ENCODE data around the gene EMSY. TPM values are rescaled to one million over a fixed set of nuclear protein-coding genes. Genes with fewer than 3 reads are reported as not detected.
"Not testable (repeated sequence)": the region's sequence is repeated elsewhere in the genome, so short reads cannot be mapped to it uniquely, and the experiment has no call there.

Gene EMSY
- total RNA-seq, 2 donors from 2014 or later: 24.3 to 39.4 TPM

DNA sequence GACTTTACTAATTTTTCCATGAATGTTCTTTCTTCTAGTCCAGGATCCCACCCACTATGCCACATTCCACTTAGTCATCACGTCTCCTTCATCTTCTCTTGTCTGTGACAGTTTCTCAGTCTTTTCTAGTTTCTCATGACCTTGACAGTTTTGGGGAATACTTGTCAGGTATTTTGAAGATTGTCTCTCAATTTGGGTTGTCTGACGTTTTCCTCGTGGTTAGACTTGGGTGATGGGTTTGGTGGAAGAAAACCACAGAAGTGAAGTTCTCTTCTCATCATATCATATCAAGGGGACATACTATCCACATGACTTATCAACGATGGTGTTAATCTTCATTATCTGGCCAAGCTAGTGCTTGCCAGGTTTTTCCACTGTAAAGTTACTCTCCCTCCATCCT, 123.3 kb downstream of the EMSY start:
- intact Hi-C loops (cut with DNase I): no loop called here
- WGBS: 72% methylated on average over 4 of the region's 4 CpGs
- DNase-seq (ENCODE audit: low spot score): no peak
- TF ChIP-seq, protein P1, sequence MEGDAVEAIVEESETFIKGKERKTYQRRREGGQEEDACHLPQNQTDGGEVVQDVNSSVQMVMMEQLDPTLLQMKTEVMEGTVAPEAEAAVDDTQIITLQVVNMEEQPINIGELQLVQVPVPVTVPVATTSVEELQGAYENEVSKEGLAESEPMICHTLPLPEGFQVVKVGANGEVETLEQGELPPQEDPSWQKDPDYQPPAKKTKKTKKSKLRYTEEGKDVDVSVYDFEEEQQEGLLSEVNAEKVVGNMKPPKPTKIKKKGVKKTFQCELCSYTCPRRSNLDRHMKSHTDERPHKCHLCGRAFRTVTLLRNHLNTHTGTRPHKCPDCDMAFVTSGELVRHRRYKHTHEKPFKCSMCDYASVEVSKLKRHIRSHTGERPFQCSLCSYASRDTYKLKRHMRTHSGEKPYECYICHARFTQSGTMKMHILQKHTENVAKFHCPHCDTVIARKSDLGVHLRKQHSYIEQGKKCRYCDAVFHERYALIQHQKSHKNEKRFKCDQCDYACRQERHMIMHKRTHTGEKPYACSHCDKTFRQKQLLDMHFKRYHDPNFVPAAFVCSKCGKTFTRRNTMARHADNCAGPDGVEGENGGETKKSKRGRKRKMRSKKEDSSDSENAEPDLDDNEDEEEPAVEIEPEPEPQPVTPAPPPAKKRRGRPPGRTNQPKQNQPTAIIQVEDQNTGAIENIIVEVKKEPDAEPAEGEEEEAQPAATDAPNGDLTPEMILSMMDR (IDR thresholded peaks at IDR 0.05): no peak
- TF ChIP-seq POLR2AphosphoS5 (IDR thresholded peaks at IDR 0.05) (no peak), POLR2A (IDR thresholded peaks at IDR 0.05) (no peak)
- no peaks in the 10 kb centered on the region for H3K9me3 ChIP-seq
- no peaks in the 10 kb centered on the region for H3K27me3 ChIP-seq (replicated peaks; ENCODE audit: insufficient read depth)
- no peak overlapping the region for H3K27ac ChIP-seq
- H3K4me3 ChIP-seq: no peak overlapping the region
- no peaks in the 10 kb centered on the region for H3K4me1 ChIP-seq (replicated peaks)
- no peaks in the 10 kb centered on the region for H3K36me3 ChIP-seq

DNA sequence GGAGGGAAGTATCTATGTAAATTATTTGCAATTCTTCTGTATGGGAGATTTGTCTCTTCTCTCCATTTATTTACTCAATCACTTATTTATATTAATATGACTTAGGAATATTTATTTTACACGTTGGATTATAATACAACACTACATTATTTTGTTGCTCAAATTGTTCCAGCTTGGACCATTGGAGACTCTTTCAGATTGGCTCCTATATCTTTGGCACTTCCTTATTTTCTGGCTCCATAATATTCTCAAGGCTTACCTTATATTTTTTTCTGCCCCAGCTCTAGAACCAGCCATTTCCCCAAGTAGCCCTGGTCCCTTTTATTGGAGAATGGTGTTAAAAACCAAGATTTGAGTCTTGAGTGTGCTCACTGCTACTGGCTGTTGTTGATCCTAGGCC, 123.8 kb downstream of the EMSY start:
- 54% methylated on average over 1 of the region's 1 CpG for WGBS

DNA sequence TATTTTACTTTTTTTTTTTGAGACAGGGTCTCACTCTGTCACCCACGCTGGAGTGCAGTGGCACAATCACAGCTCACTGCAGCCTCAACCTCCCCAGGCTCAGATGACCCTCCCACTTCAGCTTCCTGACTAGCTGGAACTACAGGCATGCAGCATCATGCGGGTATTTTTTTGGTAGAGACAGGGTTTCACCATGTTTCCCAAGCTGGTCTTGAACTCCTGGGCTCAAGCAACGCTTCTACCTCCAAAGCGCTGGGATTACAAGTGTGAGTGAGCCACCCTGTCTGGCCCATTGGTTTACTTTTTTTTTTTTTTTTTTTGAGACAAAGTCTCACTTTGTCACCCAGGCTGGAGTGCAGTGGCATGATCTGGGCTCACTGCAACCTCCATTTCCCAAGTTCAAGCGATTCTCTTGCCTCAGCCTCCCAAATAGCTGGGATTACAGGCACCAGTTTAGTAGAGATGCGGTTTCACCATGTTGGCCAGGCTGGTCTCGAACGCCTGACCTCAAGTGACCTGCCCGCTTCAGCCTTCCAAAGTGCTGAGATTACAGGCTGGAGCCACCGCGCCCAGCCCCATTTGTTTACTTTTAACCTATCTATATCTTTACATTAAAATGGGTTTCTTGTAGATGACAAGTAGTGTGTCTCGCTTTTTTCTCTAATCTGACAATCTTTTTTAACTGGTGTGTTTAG, 127.5 kb downstream of the EMSY start:
- DNase-seq (ENCODE audit: low spot score); H3K27me3 ChIP-seq (replicated peaks; ENCODE audit: insufficient read depth); intact Hi-C loops (cut with DNase I): not testable (repeated sequence)

More for the DNA sequence above, 123.8 kb downstream of the EMSY start:
- H3K4me1 ChIP-seq (replicated peaks): no peaks in the 10 kb centered on the region
- no peaks in the 10 kb centered on the region for H3K36me3 ChIP-seq
- H3K4me3 ChIP-seq: no peak overlapping the region
- no peak for DNase-seq (ENCODE audit: low spot score)
- no peaks in the 10 kb centered on the region for H3K9me3 ChIP-seq
- H3K27ac ChIP-seq: no peak overlapping the region
- H3K27me3 ChIP-seq (replicated peaks; ENCODE audit: insufficient read depth): no peaks in the 10 kb centered on the region
- TF ChIP-seq, protein P1 (IDR thresholded peaks at IDR 0.05): no peak
- TF ChIP-seq POLR2AphosphoS5 (IDR thresholded peaks at IDR 0.05) (no peak), POLR2A (IDR thresholded peaks at IDR 0.05) (no peak)
- intact Hi-C loops (cut with DNase I): no loop called here

DNA sequence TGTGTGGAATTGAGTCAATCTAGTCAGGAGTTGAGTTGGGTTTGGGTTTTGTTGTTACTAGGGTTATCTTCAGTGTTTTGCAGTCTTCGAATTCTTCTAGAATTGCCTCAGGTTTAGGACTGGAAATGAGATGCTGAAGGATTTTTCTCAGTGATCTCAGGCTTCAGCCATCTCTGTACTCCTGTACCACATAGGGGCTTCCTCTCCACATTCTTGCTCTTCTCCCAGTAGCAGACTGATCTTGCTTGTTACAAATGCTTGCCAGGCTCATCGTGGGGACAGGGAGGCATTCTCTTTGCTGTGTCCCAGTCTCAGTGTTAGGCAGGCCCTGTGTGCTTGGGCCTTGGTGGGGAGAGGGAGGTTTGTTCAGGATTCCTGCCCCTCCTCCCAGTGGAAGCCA, 129.6 kb downstream of the EMSY start:
- H3K36me3 ChIP-seq: no peaks in the 10 kb centered on the region
- no peak overlapping the region for H3K27ac ChIP-seq
- 87% methylated on average over 2 of the region's 2 CpGs for WGBS
- no peak for TF ChIP-seq POLR2AphosphoS5 (IDR thresholded peaks at IDR 0.05)
- no peak for TF ChIP-seq POLR2A (IDR thresholded peaks at IDR 0.05)
- TF ChIP-seq, protein P1 (IDR thresholded peaks at IDR 0.05): no peak
- intact Hi-C loops (cut with DNase I): no loop called here
- DNase-seq (ENCODE audit: low spot score): no peak
- H3K9me3 ChIP-seq: no peaks in the 10 kb centered on the region
- H3K4me3 ChIP-seq: no peak overlapping the region
- no peaks in the 10 kb centered on the region for H3K27me3 ChIP-seq (replicated peaks; ENCODE audit: insufficient read depth)
- H3K4me1 ChIP-seq (replicated peaks): no peaks in the 10 kb centered on the region

More for the DNA sequence above, 127.5 kb downstream of the EMSY start:
- not testable (repeated sequence) for H3K27ac ChIP-seq; H3K9me3 ChIP-seq; H3K4me1 ChIP-seq (replicated peaks); H3K36me3 ChIP-seq; H3K4me3 ChIP-seq
- 88% methylated on average over 12 of the region's 12 CpGs for WGBS

DNA sequence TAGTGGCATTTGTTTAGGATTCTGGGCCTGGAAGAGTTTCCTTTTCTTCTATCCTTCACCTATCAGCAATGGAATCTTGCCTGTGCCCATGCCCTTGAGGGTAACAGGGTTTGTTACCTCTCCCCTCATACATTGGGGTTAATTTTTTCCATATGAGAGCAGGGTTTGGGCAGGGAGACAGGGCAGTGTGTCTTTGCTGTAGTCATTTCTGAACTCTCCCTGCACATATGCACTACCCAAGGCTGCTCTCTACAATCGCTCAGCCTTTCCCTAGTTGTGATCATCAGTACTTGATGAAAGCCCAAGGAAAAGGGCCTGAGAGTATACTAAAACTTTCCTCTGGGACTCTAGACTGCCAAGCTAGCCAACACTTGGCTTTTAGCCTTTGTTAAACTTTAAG, 130.1 kb downstream of the EMSY start:
- intact Hi-C loops (cut with DNase I): no loop called here
- 100% methylated on average over 1 of the region's 1 CpG for WGBS
- H3K9me3 ChIP-seq: no peaks in the 10 kb centered on the region
- TF ChIP-seq, protein P1 (IDR thresholded peaks at IDR 0.05): no peak
- TF ChIP-seq POLR2A (IDR thresholded peaks at IDR 0.05) (no peak), POLR2AphosphoS5 (IDR thresholded peaks at IDR 0.05) (no peak)
- no peak overlapping the region for H3K4me3 ChIP-seq
- no peak overlapping the region for H3K27ac ChIP-seq
- H3K27me3 ChIP-seq (replicated peaks; ENCODE audit: insufficient read depth): no peaks in the 10 kb centered on the region
- no peaks in the 10 kb centered on the region for H3K36me3 ChIP-seq
- DNase-seq (ENCODE audit: low spot score): no peak
- no peaks in the 10 kb centered on the region for H3K4me1 ChIP-seq (replicated peaks)

Data from prostate gland (tissue), 2 donors.